Measurements from ENCODE around the gene SLC39A11. TPM values are rescaled to one million over a fixed set of nuclear protein-coding genes. Genes with fewer than 3 reads are reported as not detected.
A peak's percentile ranks its signal among the peaks of the same experiment; 100 is the strongest.

Gene SLC39A11
- total and polyA plus RNA-seq, 2 of the 13 experiments (the other 11 are each of a cell fraction or from before 2014, with no cell fraction given) = 17.2 to 31.5 TPM

DNA sequence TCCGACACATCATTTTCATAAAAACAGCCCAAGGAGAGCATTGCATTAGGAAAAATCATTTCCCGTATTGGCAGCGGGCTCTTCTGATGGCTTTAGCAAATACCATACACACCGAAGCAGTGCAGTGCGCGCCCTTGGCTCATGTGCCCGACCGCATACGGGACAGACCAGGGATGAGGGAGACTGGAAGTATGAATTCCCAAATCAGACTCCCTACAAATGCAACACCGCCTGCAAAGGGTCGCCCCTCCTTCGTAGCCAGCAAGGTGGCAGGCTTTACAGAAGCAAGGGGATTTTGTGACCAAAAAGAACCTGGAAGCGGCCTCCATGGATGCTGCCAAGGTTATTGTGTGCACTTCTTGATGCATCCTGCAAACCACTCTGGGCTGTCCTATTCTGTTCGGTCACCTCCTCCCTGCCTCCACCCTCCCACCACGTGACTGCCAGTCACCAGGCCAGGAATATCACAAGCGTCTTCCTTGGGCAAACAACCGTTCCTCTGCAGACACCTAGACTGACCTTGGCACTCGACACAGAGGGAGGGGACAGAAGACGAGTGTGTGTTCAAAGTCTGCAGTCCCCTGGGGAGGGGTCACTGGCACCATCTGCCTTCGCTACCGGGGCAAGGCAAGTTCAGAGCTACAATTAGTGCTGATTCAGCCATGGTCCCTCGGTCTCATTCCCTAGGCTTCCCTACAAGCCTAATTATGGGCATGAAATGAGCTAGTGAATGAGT, 460.4 kb downstream of the SLC39A11 start (continued):
- TF ChIP-seq KAT2B (IDR thresholded peaks at IDR 0.05; ENCODE audit: borderline replicate concordance, low read depth, low read length) (no peak), MATR3 (CRISPR knock-in tag; IDR thresholded peaks at IDR 0.05) (no peak), RFX3 (CRISPR knock-in tag; IDR thresholded peaks at IDR 0.05) (0 out of 2 replicates have a peak, but pooled peaks have one; percentile 51), REL (CRISPR knock-in tag; conservative IDR thresholded peaks at IDR 0.05) (no peak), DNMT1 (CRISPR knock-in tag; IDR thresholded peaks at IDR 0.05) (no peak), ZNF770 (CRISPR knock-in tag; IDR thresholded peaks at IDR 0.05) (no peak; the same call in 1 of the 2 replicates), RXRB (CRISPR knock-in tag; IDR thresholded peaks at IDR 0.05; ENCODE audit: borderline replicate concordance) (peak; percentile 100), HBP1 (CRISPR knock-in tag; IDR thresholded peaks at IDR 0.05; ENCODE audit: low read depth) (no peak), TARDBP (CRISPR knock-in tag; IDR thresholded peaks at IDR 0.05) (peak; percentile 94), ZNF749 (CRISPR knock-in tag; IDR thresholded peaks at IDR 0.05; ENCODE audit: borderline replicate concordance) (0 out of 2 replicates have a peak, but pooled peaks have one; percentile 36), SMAD9 (CRISPR knock-in tag; IDR thresholded peaks at IDR 0.05) (no peak), ZNF20 (CRISPR knock-in tag; IDR thresholded peaks at IDR 0.05) (no peak), TFDP2 (CRISPR knock-in tag; IDR thresholded peaks at IDR 0.05) (peak; percentile 40; the same call in 1 of the 2 replicates), PRDM15 (CRISPR knock-in tag; IDR thresholded peaks at IDR 0.05) (no peak), PBX3 (CRISPR knock-in tag; IDR thresholded peaks at IDR 0.05; ENCODE audit: borderline replicate concordance) (no peak), ZNF552 (CRISPR knock-in tag; IDR thresholded peaks at IDR 0.05; ENCODE audit: borderline replicate concordance) (no peak; the same call in 1 of the 2 replicates), RFXANK (CRISPR knock-in tag; IDR thresholded peaks at IDR 0.05) (peak; percentile 75; the same call in 1 of the 2 replicates), TOPORS (CRISPR knock-in tag; IDR thresholded peaks at IDR 0.05) (no peak), ZNF792 (CRISPR knock-in tag; IDR thresholded peaks at IDR 0.05) (peak; percentile 94), AKAP8 (CRISPR knock-in tag; IDR thresholded peaks at IDR 0.05) (peak; percentile 69; the same call in 1 of the 2 replicates)

Measured in HepG2 (cell line).